GM12892 (cell line): ENCODE measurements around the gene ECE1.

Experiments
- POLR2A ChIP-seq: IDR thresholded peaks from 2 replicates; pipeline ENCODE4 v1.6.1; 2011; ENCODE audit warnings: low read depth, low read length, control low read depth
- POLR2AphosphoS5 ChIP-seq: IDR thresholded peaks from 2 replicates; pipeline ENCODE4 v1.6.1; 2011; ENCODE audit warnings: low read depth, low read length, control low read depth

- no peak for TF ChIP-seq POLR2AphosphoS5
- TF ChIP-seq POLR2A = no peak
Measured at GRCh38 chr1:21182181-21182731, 108.0 kb downstream of the ECE1 start.
